GM18505 (cell line): ENCODE data around the gene SLC12A7.

Experiments used
- ATAC-seq: cut with Tn5 transposase; IDR thresholded peaks from one replicate; pipeline ENCODE4 v1.9.1; 2021; ENCODE audit not compliant: unreplicated experiment
- POLR2A ChIP-seq: IDR thresholded peaks from 4 replicates; pipeline ENCODE4 v1.6.1; 2011; ENCODE audit warnings: borderline replicate concordance; ENCODE audit not compliant: insufficient read depth, insufficient read length; ENCODE audit errors: extremely low read depth

SLC12A7 gene

DNA sequence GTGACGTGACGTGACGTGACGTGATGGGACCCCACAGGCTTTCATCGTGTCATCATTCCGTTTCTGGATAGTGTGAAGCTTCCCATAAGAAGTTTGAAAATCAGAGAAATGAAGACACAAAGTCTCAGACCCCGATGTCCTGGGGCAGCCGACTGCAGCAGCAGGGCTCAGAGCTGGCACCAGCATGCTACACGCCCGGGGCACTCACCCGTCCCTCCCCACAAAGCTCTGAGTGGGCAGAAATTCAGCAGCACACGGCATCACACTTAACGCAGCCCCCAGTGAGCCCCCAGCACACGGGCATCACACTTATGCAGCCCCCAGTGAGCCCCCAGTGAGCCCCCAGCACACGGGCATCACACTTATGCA is 42.2 kb downstream of the SLC12A7 start:
- no peak for ATAC-seq

DNA sequence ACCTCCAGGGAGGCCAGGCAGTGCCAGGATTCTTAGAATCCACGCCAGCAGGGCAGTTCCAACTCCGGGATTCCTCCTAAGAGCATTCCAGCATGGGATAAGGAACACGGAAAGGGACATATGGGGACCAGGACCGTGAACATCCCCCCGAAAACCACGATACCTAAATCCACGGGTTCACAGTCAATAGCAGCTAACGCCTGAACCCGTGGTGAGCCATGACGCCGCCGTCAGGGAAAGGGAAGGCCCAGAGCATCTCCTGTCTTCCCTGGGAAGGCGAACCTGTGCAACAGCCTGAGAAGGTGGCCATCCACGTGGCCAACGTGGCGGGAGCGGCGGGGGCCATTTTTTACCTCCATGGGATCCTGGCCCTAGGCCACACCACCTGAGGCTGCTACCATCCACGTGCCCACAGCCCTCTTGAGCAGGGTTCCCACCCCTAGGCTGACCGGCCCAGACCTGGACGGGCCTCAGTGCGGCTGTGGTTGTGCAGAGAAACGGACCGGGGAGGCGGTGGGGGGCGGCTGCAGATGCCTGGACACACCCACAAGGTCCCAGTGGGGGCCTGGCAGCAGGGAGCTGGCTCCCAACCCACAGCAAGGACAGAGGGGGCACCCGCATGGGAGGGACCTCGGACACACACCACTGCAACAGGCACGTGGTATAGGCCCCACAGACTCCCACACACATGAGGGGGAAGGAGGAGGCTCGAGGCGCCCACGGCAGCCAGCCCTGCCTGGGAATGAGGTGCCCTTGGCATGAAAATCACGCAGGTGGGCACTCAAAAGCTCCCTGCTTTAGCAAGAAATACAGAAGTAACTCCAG is 42.8 kb downstream of the SLC12A7 start:
- TF ChIP-seq POLR2A: no peak
- no peak for ATAC-seq

More for the DNA sequence above, 42.2 kb downstream of the SLC12A7 start:
- TF ChIP-seq POLR2A: no peak

- no peak for TF ChIP-seq POLR2A
- ATAC-seq: no peak
Observed at GRCh38 chr5:1068204-1068894, 43.5 kb downstream of the SLC12A7 start.

- TF ChIP-seq POLR2A: no peak
- ATAC-seq: no peak
Observed at GRCh38 chr5:1067141-1068121, 44.4 kb downstream of the SLC12A7 start.

DNA sequence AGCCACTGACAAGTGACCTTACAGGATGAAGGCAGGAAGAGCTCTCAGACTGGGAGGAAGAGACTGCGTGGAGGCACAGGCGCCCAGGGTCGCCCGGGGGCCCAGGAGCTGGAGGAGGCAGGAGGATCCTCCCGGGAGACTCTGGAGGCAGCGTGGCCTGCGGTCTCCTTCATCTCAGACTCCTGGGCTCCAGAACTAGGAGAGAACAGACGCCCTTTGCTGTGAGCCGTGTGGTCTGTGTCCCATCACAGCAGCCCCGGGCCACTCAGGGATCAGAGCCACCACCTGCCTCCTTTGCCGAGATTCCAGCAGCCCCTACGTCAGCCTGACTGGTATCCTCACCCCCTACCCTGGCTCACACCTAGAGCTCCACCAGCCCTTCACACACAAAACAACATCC is 45.2 kb downstream of the SLC12A7 start:
- TF ChIP-seq POLR2A: no peak
- ATAC-seq: no peak

DNA sequence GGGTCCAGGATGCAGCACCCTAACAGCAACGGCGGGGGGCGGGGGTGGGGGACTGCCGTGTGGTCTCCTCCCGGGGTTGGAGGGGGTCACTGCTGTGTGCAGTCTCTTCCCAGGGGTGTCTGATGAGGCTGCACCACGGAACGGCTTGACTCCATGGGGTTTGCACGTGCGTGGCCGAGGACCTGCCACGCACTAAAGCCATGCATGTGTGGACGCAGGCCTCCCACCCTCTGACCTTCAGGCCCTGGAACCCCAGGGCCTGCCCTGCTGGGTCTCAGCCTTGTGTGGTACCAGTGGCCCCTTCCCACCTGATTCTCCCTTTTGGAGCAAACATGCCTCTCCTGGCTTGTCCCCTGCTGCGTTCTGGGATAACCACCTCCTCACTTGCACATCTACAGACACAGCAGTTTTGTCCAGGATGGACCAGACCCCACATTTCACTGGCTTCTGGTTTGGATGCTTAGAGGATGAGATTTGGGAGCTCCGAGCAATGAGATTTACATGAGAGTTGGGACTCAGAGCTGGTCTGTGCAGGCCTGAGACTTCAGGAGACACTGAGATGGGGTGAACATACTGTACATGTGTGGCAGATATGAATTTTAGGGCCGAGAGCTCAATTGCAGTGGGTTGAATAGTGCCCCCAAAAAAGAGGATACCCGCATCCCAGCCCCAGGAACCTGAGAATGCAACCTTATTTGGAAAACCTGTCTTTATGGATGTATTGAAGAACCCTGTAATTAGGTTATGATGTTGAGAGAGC is 45.8 kb downstream of the SLC12A7 start:
- no peak for TF ChIP-seq POLR2A
- ATAC-seq: no peak

DNA sequence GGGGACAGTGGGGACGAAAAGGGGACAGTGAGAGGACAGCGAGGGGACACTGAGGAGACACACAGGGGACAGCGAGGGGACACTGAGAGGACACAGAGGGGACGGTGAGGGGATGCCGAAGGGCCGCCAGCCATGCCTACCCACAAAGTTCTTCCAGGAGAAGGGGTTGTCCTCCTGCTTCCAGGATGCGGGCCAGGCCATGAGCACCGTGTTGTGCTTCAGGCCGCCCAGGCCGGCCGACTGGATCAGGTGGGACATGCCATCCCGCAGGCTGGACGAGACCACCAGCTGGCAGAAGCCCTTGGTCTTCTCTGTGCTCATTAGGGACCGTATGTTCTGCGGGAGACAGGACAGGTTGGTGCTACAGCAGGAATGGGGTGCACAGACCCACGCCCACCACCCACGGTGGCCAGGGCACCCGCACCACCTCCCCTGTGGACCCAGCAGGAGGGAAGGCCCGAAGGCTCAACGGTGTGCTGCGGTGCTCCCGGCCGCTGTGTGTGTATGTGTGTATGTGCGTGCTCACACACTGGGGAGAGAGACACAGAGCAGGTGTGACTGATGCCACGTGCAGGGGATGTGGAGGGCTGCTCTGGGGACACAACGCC is 46.6 kb downstream of the SLC12A7 start:
- no peak for ATAC-seq
- TF ChIP-seq POLR2A: no peak

DNA sequence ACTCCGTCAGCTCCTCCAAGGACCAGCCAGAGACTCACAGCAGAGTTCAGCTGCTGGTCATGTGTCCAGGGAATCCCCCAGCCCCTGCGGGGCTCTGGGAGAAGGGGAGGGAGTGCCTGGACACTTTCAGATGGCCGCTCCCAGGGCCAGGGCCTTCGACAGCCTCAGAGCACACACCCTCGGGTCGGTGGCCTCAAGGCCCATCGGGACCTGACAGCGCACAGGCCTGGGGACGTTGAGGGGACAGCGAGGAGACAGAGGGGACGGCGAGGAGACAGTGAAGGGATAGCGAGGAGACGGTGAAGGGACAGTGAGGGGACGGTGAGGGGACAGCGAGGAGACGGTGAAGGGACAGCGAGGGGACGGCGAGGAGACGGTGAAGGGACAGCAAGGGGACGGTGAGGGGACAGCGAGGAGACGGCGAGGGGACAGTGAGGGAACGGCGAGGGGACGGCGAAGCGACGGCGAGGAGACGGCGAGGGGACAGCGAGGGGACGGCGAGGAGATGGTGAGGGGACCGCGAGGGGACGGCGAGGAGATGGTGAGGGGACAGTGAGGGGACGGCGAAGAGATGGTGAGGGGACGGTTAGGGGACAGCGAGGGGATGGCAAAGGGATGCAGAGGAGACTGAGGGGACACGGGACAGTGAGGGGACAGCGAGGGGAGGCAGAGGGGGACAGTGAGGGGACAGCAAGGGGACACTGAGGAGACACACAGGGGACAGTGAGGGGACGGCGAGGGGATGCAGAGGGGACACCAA is 47.3 kb downstream of the SLC12A7 start:
- no peak for ATAC-seq
- no peak for TF ChIP-seq POLR2A

DNA sequence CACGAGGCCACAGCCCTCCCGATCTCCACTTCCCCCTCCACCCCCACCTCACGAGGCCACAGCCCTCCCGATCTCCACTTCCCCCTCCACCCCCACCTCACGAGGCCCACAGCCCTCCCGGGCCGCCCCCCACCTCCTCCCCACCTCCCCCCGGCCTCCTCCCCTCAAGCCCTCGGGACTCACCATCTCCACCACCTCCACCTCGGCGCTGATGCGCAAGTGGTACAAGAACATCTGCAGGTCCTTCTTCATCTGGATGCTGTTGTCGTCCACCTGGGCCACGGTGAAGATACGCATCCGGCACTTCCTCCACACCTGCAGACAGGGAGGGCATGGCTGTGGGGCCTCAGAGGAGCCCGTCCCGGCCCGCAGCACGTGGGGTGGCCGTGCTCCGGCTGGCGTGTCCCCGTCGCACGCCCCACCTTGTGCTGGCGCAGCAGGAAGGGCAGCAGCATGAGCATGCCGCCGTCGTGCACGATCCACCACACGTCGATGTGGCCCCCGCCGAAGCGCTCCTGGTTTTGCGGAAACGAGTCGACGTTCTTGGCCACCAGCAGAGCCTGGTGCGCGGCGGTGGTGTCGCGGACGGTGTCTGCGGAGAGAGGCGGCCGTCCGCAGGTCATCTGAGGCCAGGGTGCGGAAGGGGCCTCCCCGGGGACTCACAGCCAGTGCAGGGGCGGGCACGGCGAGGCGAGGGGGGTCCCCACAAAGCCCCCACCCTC is 48.0 kb downstream of the SLC12A7 start:
- no peak for TF ChIP-seq POLR2A
- ATAC-seq: no peak

DNA sequence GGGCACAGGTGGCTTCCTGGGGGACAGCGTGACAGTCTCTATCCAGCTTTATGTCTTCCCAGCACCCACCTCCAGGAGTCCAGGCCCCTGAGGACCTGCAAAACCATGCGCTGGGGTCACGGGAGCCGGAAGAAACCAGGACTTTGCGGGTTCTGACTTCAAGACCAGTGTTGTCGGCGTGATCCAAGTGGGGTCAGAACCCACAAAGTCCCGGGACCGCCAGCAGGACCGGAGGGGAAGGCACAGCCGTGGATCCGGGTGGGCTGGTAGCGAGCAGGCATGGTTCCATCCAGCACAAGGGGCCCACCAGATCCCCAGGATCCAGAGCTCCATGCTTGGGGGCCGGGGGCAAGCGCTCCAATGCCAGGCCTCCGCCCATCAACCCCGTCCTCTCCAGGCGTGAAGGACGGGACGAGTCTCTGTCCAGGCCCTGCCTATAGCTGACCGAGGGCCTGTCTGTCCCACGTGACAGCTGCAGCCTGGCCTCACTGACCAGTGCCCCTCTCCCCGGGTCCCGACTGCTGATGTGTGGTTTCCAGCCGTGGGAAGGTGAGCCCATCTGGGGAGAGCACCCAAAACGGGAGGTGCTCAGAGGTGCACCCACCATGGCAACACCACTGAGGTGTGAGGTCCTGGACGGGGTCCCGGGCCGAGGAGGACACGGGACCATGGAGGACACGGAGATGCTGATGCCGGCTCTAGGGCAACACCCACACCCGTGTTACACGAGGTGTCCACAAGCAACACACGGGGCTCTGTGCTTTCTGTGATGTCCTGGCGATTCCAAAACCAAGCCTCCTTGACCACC is 48.9 kb downstream of the SLC12A7 start:
- no peak for TF ChIP-seq POLR2A
- ATAC-seq: no peak
